Thymus (tissue), 11 donors: ENCODE data around the gene ZNF700. TPM values are rescaled to one million over a fixed set of nuclear protein-coding genes. Genes with fewer than 3 reads are reported as not detected.
"Not testable (repeated sequence)": the region's sequence is repeated elsewhere in the genome, so short reads cannot be mapped to it uniquely, and the experiment has no call there.

Experiments used
- DNase-seq, 9 donors: peaks; one replicate each; pipeline ENCODE4 v3.0.0-alpha.2; 2013; ENCODE audit warnings: low spot score in 9 of 9, low read depth in 6 of 9, missing footprints in 1 of 9
- H3K27ac ChIP-seq, 2 donors: one replicate each; pipeline ENCODE4 v1.5.1; 2013; ENCODE audit warnings: control low read depth in 1 of 2, low read depth in 1 of 2, low read length in 1 of 2, mild to moderate bottlenecking in 1 of 2, moderate library complexity in 1 of 2
- H3K27me3 ChIP-seq, 2 donors: one replicate each; pipeline ENCODE4 v1.5.1; 2013; ENCODE audit warnings: low read length in 1 of 2; ENCODE audit not compliant: control insufficient read depth in 2 of 2, insufficient read depth in 1 of 2
- H3K36me3 ChIP-seq, 2 donors: one replicate each; pipeline ENCODE4 v1.5.1; 2013; ENCODE audit warnings: low read length in 1 of 2, mild to moderate bottlenecking in 1 of 2, moderate library complexity in 1 of 2; ENCODE audit not compliant: control insufficient read depth in 2 of 2, insufficient read depth in 2 of 2
- H3K4me1 ChIP-seq, 2 donors: one replicate each; pipeline ENCODE4 v1.5.1; 2013; ENCODE audit warnings: low read length in 2 of 2; ENCODE audit not compliant: control insufficient read depth in 2 of 2, insufficient read depth in 2 of 2
- H3K4me3 ChIP-seq, 2 donors: one replicate each; pipeline ENCODE4 v1.5.1; 2013; ENCODE audit warnings: low read length in 2 of 2, control low read depth in 1 of 2, mild to moderate bottlenecking in 1 of 2
- H3K9me3 ChIP-seq, 2 donors: one replicate each; pipeline ENCODE4 v1.5.1; 2013; ENCODE audit warnings: low read length in 1 of 2, mild to moderate bottlenecking in 1 of 2; ENCODE audit not compliant: control insufficient read depth in 2 of 2, insufficient read depth in 1 of 2
- WGBS: extraction: QIAGEN DNeasy Blood & Tissue Kit; methylation state at CpG from one replicate; pipeline ENCODE4 v1.1.7; 2013; 5-methylcytosine and 5-hydroxymethylcytosine counted together
- polyA plus RNA-seq: library from polyadenylated mRNA; stranded (reverse); fragments of 200-250 nt; gene quantifications from one replicate; pipeline ENCODE4 v1.2.3, GENCODE V29; 2013
- total RNA-seq: library from RNA; stranded (reverse); fragments of 120-200 nt; gene quantifications from one replicate; pipeline ENCODE4 v1.2.4, GENCODE V29; 2013
- donor health status: healthy.

The ZNF700 gene
- total and polyA plus RNA-seq, 2 donors, result 13.6 to 42.6 TPM

GRCh38 chr19:11989112-11989456 is 64.2 kb downstream of the ZNF700 start:
- H3K4me1 ChIP-seq, result peaks cover 6 to 14% of the 10 kb centered on the region in 2 donors
- H3K9me3 ChIP-seq, result peaks cover 0 to 16% of the 10 kb centered on the region in 2 donors
- no peaks in the 10 kb centered on the region for H3K27me3 ChIP-seq
- peak overlapping the region in 1 of 2 donors; percentile 97 for H3K27ac ChIP-seq
- H3K36me3 ChIP-seq, result peaks cover 4 to 12% of the 10 kb centered on the region in 2 donors
- DNase-seq, result no peak
- peak overlapping the region; percentile 98 to 99 for H3K4me3 ChIP-seq
- 77% methylated on average over 9 of the region's 9 CpGs for WGBS

DNA sequence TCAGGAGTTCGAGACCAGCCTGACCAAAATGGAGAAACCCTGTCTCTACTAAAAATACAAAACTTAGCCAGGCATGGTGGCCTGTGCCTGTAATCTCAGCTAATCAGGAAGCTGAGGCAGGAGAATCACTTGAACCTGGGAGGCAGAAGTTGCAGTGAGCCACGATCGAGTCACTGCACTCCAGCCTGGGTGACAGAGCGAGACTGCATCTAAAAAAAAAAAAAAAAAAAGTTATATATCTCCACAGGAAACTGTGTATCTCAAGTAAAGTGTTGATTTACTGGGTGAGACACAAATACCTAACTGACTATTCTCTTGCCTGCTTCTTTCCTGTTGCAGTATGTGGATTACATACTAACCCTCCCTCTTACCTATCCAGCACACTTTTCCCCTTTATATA is 67.0 kb downstream of the ZNF700 start:
- not testable (repeated sequence) for H3K9me3 ChIP-seq, H3K27me3 ChIP-seq, H3K27ac ChIP-seq, DNase-seq, H3K4me3 ChIP-seq
- peaks cover 4 to 15% of the 10 kb centered on the region in 2 donors for H3K36me3 ChIP-seq
- peaks cover 6 to 14% of the 10 kb centered on the region in 2 donors for H3K4me1 ChIP-seq
- WGBS, result 79% methylated on average over 4 of the region's 4 CpGs

DNA sequence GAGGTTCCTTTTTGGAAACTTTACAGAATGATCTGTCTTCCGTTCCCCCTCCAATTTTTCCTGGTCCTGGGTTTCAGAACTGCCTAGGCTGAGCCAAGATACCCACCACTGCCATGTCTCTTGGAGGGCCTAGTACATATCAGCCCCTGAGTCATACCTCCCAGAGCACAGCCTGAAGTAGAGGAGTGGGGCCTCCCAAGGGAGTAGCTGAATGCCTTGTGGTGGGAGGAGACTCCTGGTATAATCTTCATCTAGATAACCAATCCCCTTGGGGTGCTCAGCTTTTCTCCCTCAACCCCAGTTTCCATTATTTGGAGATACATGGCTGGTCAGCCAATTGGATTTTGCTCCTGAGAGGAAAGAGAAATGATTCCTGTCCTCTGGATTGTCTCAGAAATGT is 70.3 kb downstream of the ZNF700 start:
- no peaks in the 10 kb centered on the region for H3K4me1 ChIP-seq
- peaks cover 10 to 16% of the 10 kb centered on the region in 2 donors for H3K36me3 ChIP-seq
- no peaks in the 10 kb centered on the region for H3K27me3 ChIP-seq
- no peak for DNase-seq
- H3K9me3 ChIP-seq, result peaks cover 0 to 7% of the 10 kb centered on the region in 2 donors
- 95% methylated on average over 1 of the region's 1 CpG for WGBS
- no peak overlapping the region for H3K4me3 ChIP-seq
- no peak overlapping the region for H3K27ac ChIP-seq

Other genes starting within 250 kb of the ZNF700 start
- gene ZNF823, start 186.2 kb upstream of the ZNF700 start, total RNA-seq, result 8.6 TPM
- gene ZNF823, start 186.2 kb upstream of the ZNF700 start, polyA plus RNA-seq, result 5.6 TPM
- 7.7 TPM for gene ZNF441, start 158.1 kb upstream of the ZNF700 start, total RNA-seq
- gene ZNF441, start 158.1 kb upstream of the ZNF700 start, polyA plus RNA-seq, result 9.0 TPM
- 4.8 TPM for gene ZNF491, start 126.6 kb upstream of the ZNF700 start, total RNA-seq
- 3.5 TPM for gene ZNF491, start 126.6 kb upstream of the ZNF700 start, polyA plus RNA-seq
- 8.9 TPM for gene ZNF440, start 110.8 kb upstream of the ZNF700 start, total RNA-seq
- gene ZNF440, start 110.8 kb upstream of the ZNF700 start, polyA plus RNA-seq, result 19.0 TPM
- 15.2 TPM for gene ZNF439, start 76.4 kb upstream of the ZNF700 start, total RNA-seq
- 28.7 TPM for gene ZNF439, start 76.4 kb upstream of the ZNF700 start, polyA plus RNA-seq
- 5.1 TPM for gene ZNF69, start 37.3 kb upstream of the ZNF700 start, total RNA-seq
- 9.4 TPM for gene ZNF69, start 37.3 kb upstream of the ZNF700 start, polyA plus RNA-seq
- gene ZNF763, start 39.9 kb downstream of the ZNF700 start, total RNA-seq, result 4.4 TPM
- gene ZNF763, start 39.9 kb downstream of the ZNF700 start, polyA plus RNA-seq, result 9.9 TPM
- 2.0 TPM for gene ZNF433, start 110.6 kb downstream of the ZNF700 start, total RNA-seq
- 6.3 TPM for gene ZNF433, start 110.6 kb downstream of the ZNF700 start, polyA plus RNA-seq
- gene ZNF878, start 127.9 kb downstream of the ZNF700 start, total RNA-seq, result 0.38 TPM
- gene ZNF878, start 127.9 kb downstream of the ZNF700 start, polyA plus RNA-seq, result 0.23 TPM
- 4.6 TPM for gene ZNF844, start 139.6 kb downstream of the ZNF700 start, total RNA-seq
- 7.0 TPM for gene ZNF844, start 139.6 kb downstream of the ZNF700 start, polyA plus RNA-seq
- 7.7 TPM for gene ZNF20, start 215.2 kb downstream of the ZNF700 start, total RNA-seq
- gene ZNF20, start 215.2 kb downstream of the ZNF700 start, polyA plus RNA-seq, result 3.7 TPM
- gene ZNF625, start 231.6 kb downstream of the ZNF700 start, total RNA-seq, result 4.8 TPM
- gene ZNF625, start 231.6 kb downstream of the ZNF700 start, polyA plus RNA-seq, result 1.9 TPM
- gene ZNF136, start 238.0 kb downstream of the ZNF700 start, total RNA-seq, result 10.7 TPM
- gene ZNF136, start 238.0 kb downstream of the ZNF700 start, polyA plus RNA-seq, result 8.3 TPM